Right lobe of liver (tissue), 6 donors: ENCODE measurements around the gene TM4SF18. TPM values are rescaled to one million over a fixed set of nuclear protein-coding genes. Genes with fewer than 3 reads are reported as not detected.

ENCODE experiments used
- ATAC-seq, 4 donors: fragments of 200-7000 bp; cut with Tn5 transposase; one replicate each; pipeline ENCODE4 v1.9.1; 2020; ENCODE audit warnings: mild to moderate bottlenecking in 4 of 4, moderate library complexity in 4 of 4
- DNase-seq, 3 donors: peaks; one replicate each; pipeline ENCODE4 v3.0.0-alpha.2; 2020
- H3K27ac ChIP-seq, 3 donors: fragments of 200-600 bp; one replicate each; pipeline ENCODE4 v1.8.0; 2022
- H3K27me3 ChIP-seq, 2 donors: fragments of 200-600 bp; one replicate each; pipeline ENCODE4 v1.8.0; 2022
- H3K36me3 ChIP-seq, 4 donors: fragments of 200-600 bp; sonication (generic) in 1 of 4; one replicate each; pipeline versions ENCODE4 v1.5.1 to v1.8.0; 2017 to 2022; ENCODE audit warnings: control low read depth in 1 of 4
- H3K4me1 ChIP-seq, 4 donors: fragments of 200-600 bp; sonication (generic) in 1 of 4; one replicate each; pipeline versions ENCODE4 v1.5.1 to v1.8.0; 2017 to 2022; ENCODE audit warnings: control low read depth in 1 of 4
- H3K4me3 ChIP-seq, 3 donors: fragments of 200-600 bp; one replicate each; pipeline ENCODE4 v1.8.0; 2022
- H3K9me3 ChIP-seq, 4 donors: fragments of 200-600 bp; sonication (generic) in 1 of 4; one replicate each; pipeline versions ENCODE4 v1.5.1 to v1.8.0; 2017 to 2022; ENCODE audit warnings: control low read depth in 1 of 4
- CTCF ChIP-seq, 4 donors: fragments of 200-600 bp in 3 of 4; fragments of 450-650 bp in 1 of 4; IDR thresholded peaks; one replicate each; pipeline versions ENCODE4 v1.5.1 to v1.8.0; 2016 to 2022; ENCODE audit warnings: antibody characterized with exemption in 4 of 4, mild to moderate bottlenecking in 2 of 4
- POLR2A ChIP-seq: fragments of 450-650 bp; IDR thresholded peaks from one replicate; pipeline ENCODE4 v1.6.1; 2017; ENCODE audit warnings: antibody characterized with exemption, mild to moderate bottlenecking
- WGBS: methylation state at CpG from one replicate; pipeline ENCODE4 v1.1.6; 2018; ENCODE audit warnings: low coverage, low lambda C conversion rate; ENCODE audit not compliant: insufficient coverage; ENCODE audit errors: missing lambda C conversion rate; 5-methylcytosine and 5-hydroxymethylcytosine counted together
- intact Hi-C, 2 donors: fragments of 100-400 bp; cut with DNase I; formaldehyde crosslinking; loops; one replicate each; pipeline versions ENCODE4 v1.11.2 to v1.14.1; 2022
- total RNA-seq, 6 experiments: library from RNA; depleted of rRNA in 2 of 6; stranded (reverse); fragments of >200 nt in 2 of 6; fragmentation: NEBNext Ultra II Directional in 3 of 6; extraction: Animal tissue kit (Norgen Biotek cat#: 25700) in 3 of 6; gene quantifications; one replicate each; pipeline versions ENCODE4 v1.1.0 to v1.2.4, GENCODE V29; 2016 to 2023
- donor health status: DM: no; HTN: yes; CAD: no.
- donor health status: DM: no; HTN: no; CAD: no.
- donor health status: DM: no; HTN: no; CAD: no.
- donor health status: DM: no; HTN: yes; CAD: no.
- donor health status: DM: no; HTN: yes; CAD: no.

The TM4SF18 gene
- total RNA-seq, 6 experiments from 2014 or later: 1.8 to 4.6 (median 3.1) TPM

DNA sequence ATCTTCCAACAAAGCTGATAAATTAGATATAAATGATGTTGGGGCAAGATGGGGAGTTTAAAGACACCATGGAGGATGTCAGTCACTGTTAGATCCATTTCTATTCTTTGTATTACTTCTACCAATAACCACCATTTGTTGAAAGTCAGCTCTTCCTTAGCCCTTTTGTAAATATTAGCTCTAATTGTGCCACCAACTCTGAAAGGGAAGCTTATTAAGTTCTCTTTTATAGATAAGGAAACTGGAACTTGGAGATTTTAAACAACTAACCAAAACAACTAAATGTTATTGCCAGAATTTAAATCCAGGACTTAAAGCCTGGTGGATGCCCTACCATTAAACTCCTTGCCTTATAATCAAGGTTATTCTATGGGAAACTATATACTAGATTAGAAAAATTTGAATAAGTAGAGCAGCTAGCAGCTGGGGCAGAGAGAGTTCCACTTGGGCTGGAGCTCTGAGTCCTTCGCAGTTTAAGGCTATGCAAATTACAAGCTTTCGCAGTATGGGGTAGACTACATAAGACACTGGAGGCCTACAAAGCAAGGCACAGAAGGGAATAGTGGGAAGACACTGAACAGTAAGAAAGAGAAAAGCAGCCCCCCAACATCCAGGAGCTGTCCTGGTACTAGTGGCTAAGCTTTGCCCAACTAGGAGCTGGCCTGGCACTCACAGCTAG lies 52.6 kb downstream of the TM4SF18 start:
- ATAC-seq (no peak), DNase-seq (no peak)
- Histone ChIP-seq H3K4me1 (peaks cover 0 to 16% (median 0%) of the 10 kb centered on the region in 4 donors), H3K27ac (no peak overlapping the region), H3K36me3 (no peaks in the 10 kb centered on the region), H3K27me3 (no peaks in the 10 kb centered on the region), H3K4me3 (no peak overlapping the region), H3K9me3 (no peaks in the 10 kb centered on the region)
- TF ChIP-seq POLR2A: no peak
- no peak for TF ChIP-seq CTCF (IDR thresholded peaks at IDR 0.05)
- intact Hi-C loops: no loop called here
- 95% methylated on average over 2 of the region's 2 CpGs for WGBS

DNA sequence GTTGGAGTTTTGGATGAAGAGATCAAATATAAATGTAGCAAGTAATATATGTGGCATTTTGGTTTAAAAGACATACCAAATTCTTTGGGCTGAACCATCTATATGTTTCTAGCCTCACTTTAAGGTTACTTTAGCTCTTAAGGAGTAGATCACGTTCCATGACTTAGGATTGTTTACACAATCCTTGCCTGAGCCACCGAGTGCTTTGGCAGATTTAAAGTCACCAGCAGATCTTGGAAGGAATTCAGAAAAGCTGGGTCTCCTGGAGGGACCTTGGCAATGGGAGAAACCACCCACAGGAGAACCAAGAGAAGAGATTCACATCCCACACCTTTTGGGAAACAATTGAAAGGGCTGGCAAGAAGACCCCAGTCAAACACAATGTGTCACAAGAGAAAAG lies 54.5 kb downstream of the TM4SF18 start:
- Histone ChIP-seq H3K4me3 (no peak overlapping the region), H3K36me3 (no peaks in the 10 kb centered on the region), H3K9me3 (no peaks in the 10 kb centered on the region), H3K4me1 (peaks cover 0 to 16% (median 0%) of the 10 kb centered on the region in 4 donors), H3K27me3 (no peaks in the 10 kb centered on the region), H3K27ac (no peak overlapping the region)
- TF ChIP-seq CTCF (IDR thresholded peaks at IDR 0.05) (no peak), POLR2A (no peak)
- WGBS: 73% methylated on average over 2 of the region's 2 CpGs
- ATAC-seq: no peak
- intact Hi-C loops: no loop called here
- no peak for DNase-seq

DNA sequence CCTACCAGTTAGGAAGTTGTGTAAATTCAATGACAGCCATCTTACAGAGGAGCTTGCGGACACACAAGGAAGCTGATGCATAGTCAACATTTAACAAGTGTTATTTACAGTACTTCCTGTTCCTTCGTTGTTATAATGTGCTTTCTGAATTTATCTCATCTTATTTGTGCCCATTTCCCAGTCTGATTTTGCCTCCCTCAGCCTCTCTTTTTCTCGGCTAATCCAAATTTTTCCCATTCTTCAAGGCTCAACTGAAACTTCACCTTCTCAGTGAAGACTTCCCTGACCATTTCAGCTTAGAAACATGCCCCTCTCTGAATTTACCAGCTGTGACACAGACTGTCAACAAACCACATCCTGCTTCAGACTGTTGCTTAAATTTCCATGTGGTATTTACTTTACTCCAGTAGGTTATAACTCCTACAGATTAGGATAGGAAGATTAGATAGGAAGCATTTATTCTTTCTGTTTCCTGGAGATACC lies 56.1 kb downstream of the TM4SF18 start:
- no peaks in the 10 kb centered on the region for H3K27me3 ChIP-seq
- no peak for DNase-seq
- peaks cover 0 to 21% (median 0%) of the 10 kb centered on the region in 4 donors for H3K4me1 ChIP-seq
- WGBS: 38% methylated on average over 3 of the region's 3 CpGs
- TF ChIP-seq POLR2A (peak; percentile 55), CTCF (IDR thresholded peaks at IDR 0.05) (no peak)
- peak; percentile 53 to 80 (median 58) for ATAC-seq
- peak overlapping the region in 2 of 3 donors; percentile 10 to 45 for H3K27ac ChIP-seq
- H3K9me3 ChIP-seq: no peaks in the 10 kb centered on the region
- no peaks in the 10 kb centered on the region for H3K36me3 ChIP-seq
- no peak overlapping the region for H3K4me3 ChIP-seq
- intact Hi-C loops: no loop called here

- peaks cover 0 to 21% (median 0%) of the 10 kb centered on the region in 4 donors for H3K4me1 ChIP-seq
- intact Hi-C loops: no loop called here
- H3K9me3 ChIP-seq: no peaks in the 10 kb centered on the region
- WGBS: 71% methylated on average over 3 of the region's 3 CpGs
- DNase-seq (no peak), ATAC-seq (peak in 1 of 4 donors; percentile 12)
- TF ChIP-seq POLR2A (no peak), CTCF (IDR thresholded peaks at IDR 0.05) (no peak)
- H3K36me3 ChIP-seq: no peaks in the 10 kb centered on the region
- peak overlapping the region in 1 of 3 donors; percentile 45 for H3K27ac ChIP-seq
- no peak overlapping the region for H3K4me3 ChIP-seq
- no peaks in the 10 kb centered on the region for H3K27me3 ChIP-seq
These were observed 56.8 kb downstream of the TM4SF18 start for GRCh38 chr3:149276619-149277018.
